K562 (cell line): Measurements from ENCODE around the gene PAF1. TPM values are rescaled to one million over a fixed set of nuclear protein-coding genes. Genes with fewer than 3 reads are reported as not detected.
A peak's percentile ranks its signal among the peaks of the same experiment; 100 is the strongest.

ENCODE experiments used
- ATAC-seq: fragments of 200-7000 bp; cut with Tn5 transposase; 3 replicates; pipeline ENCODE4 v1.9.1; 2020; ENCODE audit warnings: moderate library complexity
- BruUV-seq: library from RNA; stranded (reverse); fragments of 400-500 nt; replicated peaks from 2 replicates; lab custom pipeline; 2021; lab: Mats Ljungman, UMichigan
- CTCF ChIA-PET: fragments of 300-600 bp; formaldehyde crosslinking; extraction: SDS; loops from one replicate; lab custom pipeline; 2021; ENCODE audit warnings: low intra/inter-chr PET ratio; lab: Yijun Ruan, JAX
- POLR2A ChIA-PET: fragments of 300-600, 350-650 bp; sonication (Branson Sonifier 250); formaldehyde crosslinking; extraction: SDS; loops from one replicate; lab custom pipeline; 2021; ENCODE audit warnings: antibody characterized with exemption, inconsistent platforms; lab: Yijun Ruan, JAX
- DNase-seq, 4 experiments: peaks; one replicate each; pipeline versions ENCODE4 v3.0.0 to v3.0.0-alpha.2; 2011 to 2018; ENCODE audit warnings: low spot score in 3 of 4, mixed read lengths in 3 of 4; ENCODE audit errors: extremely low read depth in 1 of 4
- FAIRE-seq: peaks from 2 replicates; lab custom pipeline; 2011; peaks lifted over from hg19 to GRCh38; lab: Jason Lieb, UNC
- H2AFZ ChIP-seq: 2 replicates; pipeline ENCODE4 v1.6.0; 2011; ENCODE audit warnings: low read depth, low read length, control low read depth, inconsistent platforms
- H3K27ac ChIP-seq: fragments of 200-600 bp; 3 replicates; pipeline ENCODE4 v1.8.0; 2011; ENCODE audit warnings: low read depth, mild to moderate bottlenecking, control low read depth, inconsistent platforms, low read length, moderate library complexity, mixed read lengths; ENCODE audit errors: extremely low read depth
- H3K27me3 ChIP-seq, 2 experiments: fragments of 300-600 bp in 1 of 2; 2 replicates in 1 of 2; 3 replicates in 1 of 2; pipeline versions ENCODE4 v1.6.0 to v1.8.0; 2011; ENCODE audit warnings: inconsistent platforms in 2 of 2, low read length in 2 of 2, mild to moderate bottlenecking in 1 of 2, mixed read lengths in 1 of 2, moderate library complexity in 1 of 2; ENCODE audit not compliant: control insufficient read depth in 2 of 2, insufficient read depth in 2 of 2
- H3K36me3 ChIP-seq: fragments of 300-600 bp; 3 replicates; pipeline ENCODE4 v1.8.0; 2011; ENCODE audit warnings: mild to moderate bottlenecking, low read length, inconsistent platforms; ENCODE audit not compliant: control insufficient read depth, insufficient read depth
- H3K4me1 ChIP-seq, 2 experiments: fragments of 200-600 bp in 1 of 2; replicated peaks in 1 of 2; 2 replicates in 1 of 2; 3 replicates in 1 of 2; pipeline versions ENCODE4 v1.5.1 to v1.8.0; 2011; ENCODE audit warnings: inconsistent platforms in 2 of 2, low read length in 2 of 2, mild to moderate bottlenecking in 1 of 2, mixed read lengths in 1 of 2, moderate library complexity in 1 of 2; ENCODE audit not compliant: control insufficient read depth in 2 of 2, insufficient read depth in 2 of 2
- H3K4me2 ChIP-seq: 2 replicates; pipeline ENCODE4 v1.6.1; 2011; ENCODE audit warnings: low read length, control low read depth, inconsistent platforms, mixed read lengths; ENCODE audit not compliant: insufficient read depth
- H3K4me3 ChIP-seq: fragments of 200-600 bp; sonication (generic), shearing (Covaris generic); 2 replicates; pipeline ENCODE4 v1.5.1; 2016; ENCODE audit warnings: control low read depth, inconsistent platforms
- H3K79me2 ChIP-seq: fragments of 200-600 bp; 3 replicates; pipeline ENCODE4 v1.8.0; 2011; ENCODE audit warnings: low read length, inconsistent platforms; ENCODE audit not compliant: control insufficient read depth, insufficient read depth
- H3K9ac ChIP-seq, 2 experiments: 2 replicates each; pipeline versions ENCODE4 v1.6.0 to v1.6.1; 2011; ENCODE audit warnings: low read depth in 2 of 2, low read length in 2 of 2, control low read depth in 1 of 2, inconsistent platforms in 1 of 2, mild to moderate bottlenecking in 1 of 2, mixed read lengths in 1 of 2; ENCODE audit not compliant: insufficient read depth in 1 of 2
- H3K9me1 ChIP-seq: one replicate; pipeline ENCODE4 v1.6.0; 2011; ENCODE audit warnings: inconsistent platforms, mild to moderate bottlenecking, low read length, moderate library complexity; ENCODE audit not compliant: control insufficient read depth, insufficient read depth
- H3K9me3 ChIP-seq: replicated peaks from 2 replicates; pipeline ENCODE4 v1.5.1; 2011; ENCODE audit warnings: low read depth, low read length, inconsistent platforms; ENCODE audit not compliant: control insufficient read depth, insufficient read depth
- H4K20me1 ChIP-seq: replicated peaks from 2 replicates; pipeline ENCODE4 v1.6.1; 2011; ENCODE audit warnings: low read length, inconsistent platforms, mixed read lengths; ENCODE audit not compliant: control insufficient read depth, insufficient read depth
- CC2D1A ChIP-seq: fragments of 450-650 bp; IDR thresholded peaks from 2 replicates; pipeline ENCODE4 v1.6.1; 2017; ENCODE audit warnings: mild to moderate bottlenecking
- CHAMP1 ChIP-seq: fragments of 450-650 bp; IDR thresholded peaks from 2 replicates; pipeline ENCODE4 v1.6.1; 2016; ENCODE audit warnings: mild to moderate bottlenecking
- PHB ChIP-seq: fragments of 250-450 bp; sonication (Bioruptor Pico); IDR thresholded peaks from 2 replicates; pipeline ENCODE4 v1.5.0; 2021
- RBM14 ChIP-seq: fragments of 200-400 bp; formaldehyde crosslinking; IDR thresholded peaks from 2 replicates; pipeline ENCODE4 v1.6.1; 2018; ENCODE audit warnings: low read depth, mild to moderate bottlenecking, low read length, moderate library complexity, borderline replicate concordance; ENCODE audit not compliant: insufficient read depth
- TOE1 ChIP-seq, 2 experiments: fragments of 450-650 bp in 1 of 2; sonication (generic) in 1 of 2; formaldehyde crosslinking in 1 of 2; IDR thresholded peaks; 2 replicates each; pipeline versions ENCODE4 v1.7.1 to v1.8.0; 2016 to 2022; ENCODE audit warnings: borderline replicate concordance in 2 of 2, mild to moderate bottlenecking in 2 of 2, antibody characterized with exemption in 1 of 2, inconsistent platforms in 1 of 2, low read depth in 1 of 2, missing genetic modification reagents in 1 of 2, moderate library complexity in 1 of 2
- ZNF668 ChIP-seq: fragments of 250-450 bp; sonication (Bioruptor Pico); IDR thresholded peaks from 2 replicates; pipeline ENCODE4 v1.8.0; 2022; ENCODE audit warnings: mild to moderate bottlenecking, inconsistent platforms
- ZNF76 ChIP-seq: fragments of 250-450 bp; sonication (Bioruptor Pico); IDR thresholded peaks from 2 replicates; pipeline ENCODE4 v1.4.0; 2020; ENCODE audit warnings: mild to moderate bottlenecking, moderate library complexity, borderline replicate concordance
- WGBS: fragments of 100-300 bp; shearing (Covaris generic); methylation state at CpG from one replicate; pipeline ENCODE4 v1.1.6; 2016; ENCODE audit warnings: low coverage, mixed read lengths; ENCODE audit not compliant: insufficient coverage; ENCODE audit errors: missing lambda C conversion rate; 5-methylcytosine and 5-hydroxymethylcytosine counted together
- in situ Hi-C: fragments of 300-500 bp; cut with MboI; formaldehyde crosslinking; loops from 4 replicates; pipeline ENCODE4 v1.15.0; 2018; ENCODE audit warnings: inconsistent platforms, mixed read lengths
- intact Hi-C: fragments of 100-400 bp; cut with micrococcal nuclease; formaldehyde crosslinking; loops from 2 replicates; pipeline ENCODE4 v1.14.2; 2022
- polyA plus RNA-seq, 8 experiments: library from polyadenylated mRNA; depleted of rRNA in 4 of 8; stranded (reverse) in 5 of 8; unstranded in 3 of 8; fragments of >200 nt; fragmentation: Nextera tagmentation in 2 of 8; fragmentation: Illumina TruSeq in 1 of 8; extraction: Ambion mirVana in 2 of 8; extraction: Trizol in 1 of 8; gene quantifications; 2 replicates each; pipeline versions ENCODE4 v1.2.1 to v1.2.3, GENCODE V29; 2011 to 2014; ENCODE audit warnings: inconsistent platforms in 1 of 8, missing spikeins in 1 of 8
- total RNA-seq, 7 experiments: library from RNA; depleted of rRNA in 6 of 7; stranded (reverse); fragments of >200 nt in 6 of 7; fragmentation: Illumina TruSeq in 2 of 7; extraction: Trizol in 2 of 7; gene quantifications; 2 replicates each; pipeline versions ENCODE4 v1.2.1 to v1.2.3, GENCODE V29; 2011 to 2021; ENCODE audit warnings: low replicate concordance in 1 of 7

The PAF1 gene
- total and polyA plus RNA-seq, 9 of the 15 experiments (the other 6 are each of a cell fraction or from before 2014, with no cell fraction given), result 1.5 to 45.0 (median 33.8) TPM

- Histone ChIP-seq H4K20me1 (peaks cover 19% of the 10 kb centered on the region), H3K4me1 (peaks cover 17 to 22% of the 10 kb centered on the region in 2 experiments), H2AFZ (no peak overlapping the region), H3K9me1 (peaks cover 13% of the 10 kb centered on the region), H3K9ac (peak overlapping the region in 1 of 2 experiments; percentile 54; a peak in 2 of 4 replicates), H3K27ac (no peak overlapping the region), H3K36me3 (peaks cover 93% of the 10 kb centered on the region), H3K4me3 (no peak overlapping the region), H3K9me3 (no peaks in the 10 kb centered on the region), H3K27me3 (no peaks in the 10 kb centered on the region), H3K79me2 (no peaks in the 10 kb centered on the region), H3K4me2 (no peak overlapping the region)
- FAIRE-seq (no peak), ATAC-seq (no peak), DNase-seq (no peak)
- CTCF ChIA-PET, result no interaction called here
- in situ Hi-C loops (no loop called here), intact Hi-C loops (no loop called here)
- POLR2A ChIA-PET, result interaction anchor here (0.7 to 1.0 kb wide), 2 partner anchors 13 to 34 kb away, joined by 3 read pairs; partner anchors contain the start of genes MED29 and PAF1
- TF ChIP-seq CC2D1A (no peak), RBM14 (no peak), ZNF668 (no peak), ZNF76 (CRISPR knock-in tag) (no peak), TOE1 (IDR thresholded peaks at IDR 0.05; ENCODE audit: borderline replicate concordance) (no peak), TOE1 (CRISPR knock-in tag; IDR thresholded peaks at IDR 0.05; ENCODE audit: borderline replicate concordance, low read depth) (no peak), PHB (CRISPR knock-in tag) (no peak), CHAMP1 (no peak)
- no TSS peak for BruUV-seq
- 95% methylated on average over 11 of the region's 18 CpGs for WGBS
Measured at GRCh38 chr19:39377373-39378362, 13.2 kb downstream of the PAF1 start.
